CD4-positive, alpha-beta T cell treated with Interferon alpha-2 for 1 hour (primary cell): ENCODE measurements around the gene SIDT2.

Experiments used
- DNase-seq, 2 donors: peaks; one replicate each; pipeline ENCODE4 v3.0.0-alpha.2; 2020 to 2022

The SIDT2 gene

DNA sequence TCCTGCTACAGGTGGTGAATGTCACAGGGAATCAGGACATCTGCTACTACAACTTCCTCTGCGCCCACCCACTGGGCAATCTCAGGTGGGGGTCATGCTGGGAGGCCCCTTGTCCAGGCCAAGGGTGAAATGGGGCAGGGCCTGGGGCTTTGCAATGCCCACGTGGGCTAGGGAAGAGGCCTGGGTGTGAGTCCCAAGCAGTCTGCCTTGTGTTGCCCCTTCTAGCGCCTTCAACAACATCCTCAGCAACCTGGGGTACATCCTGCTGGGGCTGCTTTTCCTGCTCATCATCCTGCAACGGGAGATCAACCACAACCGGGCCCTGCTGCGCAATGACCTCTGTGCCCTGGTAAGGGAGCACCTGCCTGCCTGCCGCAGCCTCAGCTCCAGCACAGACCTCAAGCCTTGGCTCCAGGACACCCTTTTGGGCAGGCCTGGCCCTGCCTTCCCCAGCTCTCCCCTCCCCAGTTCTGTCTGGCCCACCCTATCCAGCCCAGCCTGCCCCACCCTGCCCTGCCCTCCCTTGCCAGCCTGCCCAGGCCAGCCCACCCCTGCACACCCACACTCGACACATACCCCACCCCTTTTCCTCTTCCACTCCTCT lies 11.5 kb downstream of the SIDT2 start:
- no peak for DNase-seq

DNA sequence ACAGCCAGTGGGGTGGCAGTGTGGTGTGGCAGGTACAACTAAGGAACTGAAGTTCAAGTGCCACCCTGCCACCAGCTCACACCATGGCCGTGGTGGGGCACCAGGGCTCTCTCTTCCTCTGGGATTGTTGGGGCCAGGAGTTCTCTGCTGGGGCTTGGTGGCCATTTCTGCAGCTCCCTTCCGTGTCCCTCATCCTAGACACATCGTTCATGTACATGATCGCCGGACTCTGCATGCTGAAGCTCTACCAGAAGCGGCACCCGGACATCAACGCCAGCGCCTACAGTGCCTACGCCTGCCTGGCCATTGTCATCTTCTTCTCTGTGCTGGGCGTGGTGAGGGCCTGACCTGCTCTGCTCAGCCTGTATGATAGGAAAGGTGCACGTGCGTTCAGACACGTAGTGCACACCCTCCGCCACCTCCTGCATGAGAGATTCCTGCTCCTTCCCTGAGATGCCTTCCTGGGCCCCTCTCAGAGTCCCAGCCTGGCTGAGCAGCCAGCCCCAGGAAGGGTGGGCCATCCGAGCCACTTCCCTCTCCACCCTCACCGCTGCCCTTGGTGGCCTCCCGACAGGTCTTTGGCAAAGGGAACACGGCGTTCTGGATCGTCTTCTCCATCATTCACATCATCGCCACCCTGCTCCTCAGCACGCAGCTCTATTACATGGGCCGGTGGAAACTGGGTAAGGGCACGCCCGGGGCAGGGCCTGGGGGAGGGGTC lies 13.3 kb downstream of the SIDT2 start:
- no peak for DNase-seq

DNA sequence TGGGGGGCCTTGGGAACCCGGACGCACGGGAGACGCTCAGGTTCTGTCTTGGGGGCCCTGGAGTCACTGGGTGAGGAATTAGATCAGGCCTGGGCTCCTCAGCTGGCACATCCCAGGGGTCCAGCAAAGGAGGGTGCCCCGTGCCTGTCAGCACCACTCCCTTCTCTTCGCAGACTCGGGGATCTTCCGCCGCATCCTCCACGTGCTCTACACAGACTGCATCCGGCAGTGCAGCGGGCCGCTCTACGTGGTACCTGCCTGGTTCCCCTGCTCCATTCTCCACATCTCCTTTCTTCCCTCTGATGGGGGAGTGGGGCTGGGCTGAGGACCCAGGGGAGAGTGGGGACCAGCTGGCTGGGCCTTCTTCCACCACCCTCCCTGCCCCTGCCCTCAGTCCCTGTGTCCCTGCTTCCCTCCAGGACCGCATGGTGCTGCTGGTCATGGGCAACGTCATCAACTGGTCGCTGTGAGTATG lies 13.9 kb downstream of the SIDT2 start:
- DNase-seq, result no peak

DNA sequence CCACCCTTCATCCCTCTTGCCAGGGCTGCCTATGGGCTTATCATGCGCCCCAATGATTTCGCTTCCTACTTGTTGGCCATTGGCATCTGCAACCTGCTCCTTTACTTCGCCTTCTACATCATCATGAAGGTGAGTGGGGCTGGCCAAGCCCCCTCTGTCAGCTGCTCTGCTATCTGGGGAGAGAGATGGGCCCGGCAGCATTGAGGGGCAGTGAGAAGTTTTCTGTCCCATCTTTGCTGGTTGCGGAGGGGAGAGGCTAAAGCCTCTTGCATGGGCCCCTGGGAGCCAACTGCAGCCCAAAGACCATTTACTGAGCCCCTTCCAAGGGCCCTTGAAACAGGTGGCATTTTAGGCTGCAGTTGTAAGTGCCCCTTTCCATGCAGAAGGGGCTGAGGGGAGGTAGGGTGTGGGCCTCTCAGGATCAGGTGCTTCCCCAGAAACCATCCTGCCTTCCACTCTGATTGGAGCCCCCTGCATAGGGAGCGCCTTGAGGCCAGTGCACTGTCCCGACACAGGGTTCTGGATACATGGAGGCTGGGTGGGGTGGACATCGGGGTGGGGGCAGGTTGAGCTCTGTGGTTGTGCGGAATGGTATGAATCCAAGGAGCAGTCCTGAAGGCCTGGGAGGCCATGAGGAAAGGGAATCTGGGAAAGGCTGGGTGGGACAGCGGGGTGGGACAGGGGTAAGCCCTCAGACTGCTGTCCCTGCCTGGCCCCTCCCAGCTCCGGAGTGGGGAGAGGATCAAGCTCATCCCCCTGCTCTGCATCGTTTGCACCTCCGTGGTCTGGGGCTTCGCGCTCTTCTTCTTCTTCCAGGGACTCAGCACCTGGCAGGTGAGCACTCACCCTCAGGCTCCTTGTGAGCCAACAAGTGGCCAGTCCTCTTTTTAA lies 14.8 kb downstream of the SIDT2 start:
- no peak for DNase-seq

DNA sequence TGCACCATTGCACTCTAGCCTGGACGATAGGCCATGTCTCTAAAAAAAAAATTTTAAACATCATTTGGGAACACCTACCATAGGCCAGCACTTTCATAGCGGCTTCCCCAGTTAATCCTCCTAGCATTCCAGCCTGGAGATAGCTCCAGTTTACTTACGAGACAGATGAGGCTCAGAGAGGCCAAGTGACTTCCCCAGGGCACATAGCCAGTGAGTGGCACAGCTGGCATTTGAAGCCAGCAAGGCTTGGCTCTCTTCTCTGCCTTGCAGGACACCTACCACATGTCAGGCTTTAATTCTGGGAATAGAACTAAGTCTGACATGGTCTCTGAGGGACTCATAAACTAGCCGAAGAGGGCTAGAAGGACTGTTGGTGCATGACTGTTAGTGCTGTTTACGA lies 15.7 kb downstream of the SIDT2 start:
- no peak for DNase-seq

DNA sequence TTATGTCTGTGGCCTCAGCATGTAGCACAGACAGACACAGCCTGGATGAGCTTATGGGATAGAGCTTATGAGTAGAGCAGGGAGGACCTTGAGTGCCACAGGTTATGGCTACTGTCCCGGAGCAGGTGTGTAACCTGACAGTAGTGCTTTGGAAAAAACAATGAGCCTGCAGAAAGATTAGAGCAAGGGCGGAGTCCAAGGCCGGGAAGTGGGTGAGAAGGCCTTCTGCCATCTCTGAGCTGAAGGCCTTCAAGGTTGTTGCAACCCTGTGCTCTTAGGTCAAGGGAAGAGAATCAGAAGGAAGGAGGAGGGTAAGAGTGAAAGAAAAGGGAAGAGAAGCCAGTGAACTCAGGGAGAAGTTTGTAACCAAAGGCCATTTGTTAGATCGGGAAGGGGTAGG lies 16.7 kb downstream of the SIDT2 start:
- DNase-seq, result no peak

DNA sequence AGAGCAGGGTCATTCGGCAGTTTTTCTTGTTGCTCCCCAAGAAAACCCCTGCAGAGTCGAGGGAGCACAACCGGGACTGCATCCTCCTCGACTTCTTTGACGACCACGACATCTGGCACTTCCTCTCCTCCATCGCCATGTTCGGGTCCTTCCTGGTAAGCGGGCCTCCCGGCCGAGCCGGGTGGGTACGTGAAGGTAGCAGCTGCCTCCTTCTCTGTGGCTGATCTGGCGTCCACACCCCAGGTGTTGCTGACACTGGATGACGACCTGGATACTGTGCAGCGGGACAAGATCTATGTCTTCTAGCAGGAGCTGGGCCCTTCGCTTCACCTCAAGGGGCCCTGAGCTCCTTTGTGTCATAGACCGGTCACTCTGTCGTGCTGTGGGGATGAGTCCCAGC lies 17.2 kb downstream of the SIDT2 start:
- DNase-seq, result no peak

DNA sequence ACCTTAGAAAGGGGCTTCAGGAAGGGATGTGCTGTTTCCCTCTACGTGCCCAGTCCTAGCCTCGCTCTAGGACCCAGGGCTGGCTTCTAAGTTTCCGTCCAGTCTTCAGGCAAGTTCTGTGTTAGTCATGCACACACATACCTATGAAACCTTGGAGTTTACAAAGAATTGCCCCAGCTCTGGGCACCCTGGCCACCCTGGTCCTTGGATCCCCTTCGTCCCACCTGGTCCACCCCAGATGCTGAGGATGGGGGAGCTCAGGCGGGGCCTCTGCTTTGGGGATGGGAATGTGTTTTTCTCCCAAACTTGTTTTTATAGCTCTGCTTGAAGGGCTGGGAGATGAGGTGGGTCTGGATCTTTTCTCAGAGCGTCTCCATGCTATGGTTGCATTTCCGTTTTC lies 18.5 kb downstream of the SIDT2 start:
- DNase-seq, result no peak

DNA sequence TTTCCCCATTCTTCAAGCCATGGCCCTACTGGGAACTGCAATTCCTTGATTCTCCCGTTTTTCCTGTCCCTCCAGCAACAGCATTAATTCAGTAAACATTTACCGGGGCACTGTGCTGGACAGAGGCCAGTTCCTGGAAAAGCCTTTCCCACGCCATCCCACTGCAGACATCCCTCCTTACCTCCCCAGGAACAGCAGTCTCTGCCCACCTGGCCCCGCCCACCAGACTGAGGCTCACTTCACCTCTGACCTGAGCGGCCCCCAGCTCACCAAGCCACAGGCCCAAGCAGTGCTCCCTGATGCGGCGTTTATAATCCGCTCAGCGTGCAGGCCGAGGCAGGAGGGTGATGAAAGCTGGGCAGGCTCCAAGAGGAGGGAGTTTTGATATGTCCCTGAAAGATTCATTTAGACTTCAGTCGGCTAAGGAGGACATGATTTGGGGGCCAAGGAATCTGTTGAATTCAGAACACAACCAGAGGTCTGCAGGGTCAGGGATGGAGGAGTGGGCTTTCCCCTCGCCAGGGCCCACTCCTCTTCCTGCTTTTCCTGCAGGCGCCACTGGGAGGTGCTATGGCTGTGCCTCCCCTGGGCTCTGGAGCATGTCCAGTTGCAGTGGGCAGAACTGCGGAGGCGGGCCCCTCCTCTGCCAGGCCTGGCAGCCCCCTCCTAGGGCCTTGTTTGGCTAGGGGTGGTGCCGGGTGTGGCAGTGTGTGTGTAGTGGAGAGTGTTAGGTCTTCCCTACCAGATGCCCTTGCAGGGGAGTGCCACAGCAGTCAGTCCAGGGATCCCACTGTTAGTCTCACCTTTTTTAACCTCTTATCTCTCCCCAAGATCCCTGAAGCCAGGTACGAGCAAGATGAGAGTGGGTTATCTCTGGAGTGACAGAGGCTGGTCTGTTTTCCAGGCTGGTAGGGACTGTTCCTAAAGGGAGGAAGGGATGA lies 19.2 kb downstream of the SIDT2 start:
- no peak for DNase-seq

DNA sequence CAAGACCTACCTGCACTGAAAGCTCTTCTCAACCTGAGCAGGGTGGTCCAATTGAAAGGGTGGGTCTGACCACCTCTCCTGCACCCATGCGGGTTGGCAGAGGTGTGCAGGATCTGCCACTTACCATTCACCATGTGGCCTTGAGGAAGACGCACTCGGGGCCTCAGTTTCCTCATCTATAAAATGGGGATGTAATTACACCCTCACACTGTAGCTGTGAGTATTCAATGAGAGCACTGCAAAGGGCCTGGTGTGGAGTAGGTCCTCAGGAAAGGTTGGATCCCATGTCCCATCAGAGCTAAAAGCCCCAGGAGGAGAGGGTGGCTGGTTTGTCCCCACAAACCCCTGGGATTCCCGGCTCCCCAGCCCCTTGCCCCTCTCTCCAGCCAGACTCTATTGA lies 20.1 kb downstream of the SIDT2 start:
- DNase-seq, result no peak

DNA sequence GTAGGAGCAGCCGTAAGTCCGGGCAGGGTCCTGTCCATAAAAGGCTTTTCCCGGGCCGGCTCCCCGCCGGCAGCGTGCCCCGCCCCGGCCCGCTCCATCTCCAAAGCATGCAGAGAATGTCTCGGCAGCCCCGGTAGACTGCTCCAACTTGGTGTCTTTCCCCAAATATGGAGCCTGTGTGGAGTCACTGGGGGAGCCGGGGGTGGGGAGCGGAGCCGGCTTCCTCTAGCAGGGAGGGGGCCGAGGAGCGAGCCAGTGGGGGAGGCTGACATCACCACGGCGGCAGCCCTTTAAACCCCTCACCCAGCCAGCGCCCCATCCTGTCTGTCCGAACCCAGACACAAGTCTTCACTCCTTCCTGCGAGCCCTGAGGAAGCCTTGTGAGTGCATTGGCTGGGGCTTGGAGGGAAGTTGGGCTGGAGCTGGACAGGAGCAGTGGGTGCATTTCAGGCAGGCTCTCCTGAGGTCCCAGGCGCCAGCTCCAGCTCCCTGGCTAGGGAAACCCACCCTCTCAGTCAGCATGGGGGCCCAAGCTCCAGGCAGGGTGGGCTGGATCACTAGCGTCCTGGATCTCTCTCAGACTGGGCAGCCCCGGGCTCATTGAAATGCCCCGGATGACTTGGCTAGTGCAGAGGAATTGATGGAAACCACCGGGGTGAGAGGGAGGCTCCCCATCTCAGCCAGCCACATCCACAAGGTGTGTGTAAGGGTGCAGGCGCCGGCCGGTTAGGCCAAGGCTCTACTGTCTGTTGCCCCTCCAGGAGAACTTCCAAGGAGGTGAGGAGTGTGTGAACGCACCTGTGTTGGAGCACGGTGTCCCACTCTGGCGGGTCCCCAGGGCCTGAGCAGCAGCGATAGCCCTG lies 20.7 kb downstream of the SIDT2 start, which contains the start of gene TAGLN:
TSS of gene TAGLN (plus strand) at position 318 of the 863 bp plus-strand sequence. CDS start 3,644 bp downstream, outside the sequence.
- DNase-seq, result no peak

DNA sequence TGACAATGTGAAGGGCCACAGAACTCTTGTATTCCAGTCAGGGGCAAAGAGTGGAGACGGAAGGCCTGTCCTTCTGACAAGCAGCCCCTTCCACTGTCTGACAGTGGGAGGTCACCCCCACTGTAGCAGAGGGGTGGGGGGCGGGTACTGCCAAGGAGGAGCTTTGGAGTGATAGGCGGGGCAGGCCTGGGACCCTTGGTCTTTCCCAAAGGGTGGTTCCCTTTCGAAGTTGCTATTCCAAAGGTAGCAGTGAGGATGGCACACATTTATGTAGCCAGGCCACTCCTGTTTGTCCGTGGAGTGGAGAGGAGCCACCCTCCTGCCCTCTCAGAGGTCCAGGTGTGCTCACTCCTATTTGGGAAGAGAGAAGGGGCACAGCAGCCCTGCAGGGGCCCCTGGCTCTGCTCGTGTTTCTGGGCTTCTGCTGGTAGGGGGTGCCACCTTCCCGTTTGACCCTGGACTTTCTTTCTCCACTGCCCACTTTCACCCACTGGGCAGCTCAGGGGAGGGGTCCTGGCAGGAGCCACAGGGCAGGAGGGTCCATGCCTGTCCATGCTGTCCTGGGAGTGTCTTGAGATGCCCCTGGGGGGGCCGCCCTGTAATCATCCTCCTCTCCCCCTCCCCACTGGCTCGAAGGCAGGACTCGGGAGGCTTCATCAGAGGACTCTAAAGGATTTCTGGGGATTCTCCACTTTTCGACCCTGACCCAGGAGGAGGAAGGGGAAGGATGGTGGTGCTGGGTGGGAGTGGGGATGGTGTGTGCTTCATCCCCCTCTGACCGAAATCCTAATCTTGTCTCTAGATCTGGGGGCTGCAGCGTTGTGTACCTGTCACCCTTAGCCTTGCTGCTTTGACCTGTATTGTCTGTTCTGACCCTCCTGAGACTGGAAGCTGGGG lies 21.6 kb downstream of the SIDT2 start:
- DNase-seq, result no peak

DNA sequence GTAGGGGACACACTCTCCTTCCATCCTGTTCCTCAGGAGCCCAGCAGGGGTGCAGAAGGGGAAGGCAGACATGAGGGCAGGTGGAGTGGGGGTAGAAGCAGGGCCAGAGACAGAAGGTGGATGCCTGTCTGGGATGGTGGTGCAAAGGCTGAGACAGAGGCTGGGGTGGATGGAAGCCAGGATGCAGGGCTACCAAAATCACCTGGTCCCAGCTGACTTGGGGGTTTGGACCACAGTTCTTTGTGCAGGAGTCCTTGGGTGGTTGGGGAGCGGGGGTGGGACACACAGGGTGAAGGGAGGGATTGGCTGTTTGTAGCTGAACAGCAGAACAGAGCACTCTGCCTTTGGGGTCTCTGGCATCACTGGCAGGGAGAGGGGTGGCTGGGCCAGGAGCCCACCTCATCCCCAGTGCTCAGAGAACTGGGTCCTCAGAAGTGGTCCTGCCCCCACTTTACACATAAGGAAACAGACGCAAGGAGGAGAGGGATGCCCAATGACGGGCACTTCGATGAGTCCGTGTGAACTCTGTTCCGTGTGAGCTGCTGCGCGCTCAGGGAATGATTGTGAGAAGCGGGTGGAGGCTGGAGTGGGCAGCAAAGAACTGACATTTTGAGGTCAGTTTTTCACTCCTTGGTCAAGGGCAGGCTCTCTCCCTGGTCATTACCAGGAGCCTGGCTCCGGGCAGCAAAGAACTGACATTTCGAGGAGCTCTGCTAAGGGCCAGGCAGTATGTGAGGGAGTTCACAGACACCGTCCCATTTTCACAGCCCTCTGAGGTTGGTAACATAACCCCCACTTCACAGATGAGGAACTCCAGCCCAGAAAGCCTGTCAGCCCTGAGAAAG lies 22.5 kb downstream of the SIDT2 start:
- DNase-seq, result no peak

DNA sequence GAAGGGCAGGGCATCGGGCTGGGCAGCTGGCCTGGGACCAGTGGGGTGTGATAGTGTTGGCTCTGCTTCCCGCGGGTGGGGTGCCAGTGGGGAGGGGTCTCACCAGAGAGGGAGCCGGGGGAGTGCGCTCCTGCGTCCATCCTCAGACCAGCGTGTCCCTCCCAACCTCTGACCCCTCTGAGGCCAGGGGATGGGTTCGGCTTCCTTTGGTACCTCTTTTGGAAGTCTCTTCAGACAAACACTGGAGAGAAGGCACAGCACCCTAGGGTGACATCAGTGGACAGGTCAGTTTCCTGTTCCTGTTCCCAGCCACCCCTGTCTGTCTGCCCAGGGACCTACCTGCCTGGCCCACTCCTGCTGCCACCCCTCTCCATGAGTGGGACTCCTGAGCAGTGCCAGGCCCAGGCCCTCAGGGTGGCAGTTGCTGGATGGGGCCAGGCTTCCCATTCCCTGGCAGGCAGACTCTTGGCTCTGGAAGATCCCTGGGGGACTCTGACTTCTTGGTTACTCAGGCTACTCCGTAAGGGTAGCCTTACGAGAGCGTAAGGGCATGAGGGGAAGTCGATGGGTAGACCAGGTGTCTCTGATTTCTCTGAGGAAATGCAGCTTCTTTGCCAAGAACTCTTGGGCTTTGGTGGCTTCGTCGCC lies 23.2 kb downstream of the SIDT2 start:
- no peak for DNase-seq

DNA sequence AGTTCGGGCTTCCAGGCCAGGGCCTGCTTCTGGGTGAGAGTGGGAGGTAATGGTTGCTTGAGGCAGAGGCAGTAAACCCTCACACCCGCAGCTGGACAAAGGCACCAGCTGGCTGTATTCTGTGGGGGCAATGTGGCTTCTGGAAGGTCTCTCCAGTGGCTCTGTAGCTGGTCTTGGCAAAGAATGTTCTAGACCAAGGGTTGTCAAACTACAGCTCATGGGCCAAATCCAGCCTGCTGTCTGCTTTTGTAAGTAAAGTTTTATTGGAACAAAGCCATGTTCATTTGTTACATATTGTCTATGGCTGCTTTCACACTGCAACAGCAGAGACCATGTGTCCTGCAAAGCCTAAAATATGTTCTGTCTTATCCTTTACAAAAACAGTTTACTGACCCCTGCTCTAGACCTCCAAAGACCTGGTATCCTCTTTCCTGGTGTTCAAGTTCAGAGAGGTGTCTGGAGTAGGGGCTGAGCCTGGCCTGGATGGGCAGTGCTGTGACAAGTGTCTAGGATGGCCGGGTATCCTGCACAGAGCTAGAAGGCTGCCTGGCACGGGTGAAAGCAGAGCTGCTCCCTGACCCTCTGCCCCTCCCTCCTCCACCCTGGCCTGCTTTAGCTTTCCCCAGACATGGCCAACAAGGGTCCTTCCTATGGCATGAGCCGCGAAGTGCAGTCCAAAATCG lies 24.0 kb downstream of the SIDT2 start:
- no peak for DNase-seq

DNA sequence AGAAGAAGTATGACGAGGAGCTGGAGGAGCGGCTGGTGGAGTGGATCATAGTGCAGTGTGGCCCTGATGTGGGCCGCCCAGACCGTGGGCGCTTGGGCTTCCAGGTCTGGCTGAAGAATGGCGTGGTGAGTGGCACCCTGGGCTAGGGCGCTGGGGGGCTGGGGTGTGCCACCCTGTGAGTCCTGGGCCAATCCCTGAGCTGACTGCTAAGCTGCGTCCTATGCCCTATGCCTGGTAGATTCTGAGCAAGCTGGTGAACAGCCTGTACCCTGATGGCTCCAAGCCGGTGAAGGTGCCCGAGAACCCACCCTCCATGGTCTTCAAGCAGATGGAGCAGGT lies 24.5 kb downstream of the SIDT2 start:
- DNase-seq, result no peak

DNA sequence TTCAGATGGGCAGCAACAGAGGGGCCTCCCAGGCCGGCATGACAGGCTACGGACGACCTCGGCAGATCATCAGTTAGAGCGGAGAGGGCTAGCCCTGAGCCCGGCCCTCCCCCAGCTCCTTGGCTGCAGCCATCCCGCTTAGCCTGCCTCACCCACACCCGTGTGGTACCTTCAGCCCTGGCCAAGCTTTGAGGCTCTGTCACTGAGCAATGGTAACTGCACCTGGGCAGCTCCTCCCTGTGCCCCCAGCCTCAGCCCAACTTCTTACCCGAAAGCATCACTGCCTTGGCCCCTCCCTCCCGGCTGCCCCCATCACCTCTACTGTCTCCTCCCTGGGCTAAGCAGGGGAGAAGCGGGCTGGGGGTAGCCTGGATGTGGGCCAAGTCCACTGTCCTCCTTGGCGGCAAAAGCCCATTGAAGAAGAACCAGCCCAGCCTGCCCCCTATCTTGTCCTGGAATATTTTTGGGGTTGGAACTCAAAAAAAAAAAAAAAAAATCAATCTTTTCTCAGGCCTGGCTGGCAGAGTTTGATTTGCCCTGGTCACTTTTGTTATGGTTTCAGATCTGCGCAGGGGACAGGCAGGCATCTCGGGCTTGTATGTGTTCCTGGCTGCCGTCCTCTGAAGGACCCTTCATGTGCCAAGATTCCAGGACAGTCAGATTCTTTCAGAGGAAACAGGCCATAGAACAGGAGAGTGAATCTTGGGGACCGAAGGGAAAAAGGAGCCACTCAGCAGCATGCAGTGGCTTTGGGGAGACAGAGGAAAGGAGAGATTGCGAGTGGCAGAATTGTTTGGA lies 25.9 kb downstream of the SIDT2 start:
- DNase-seq, result no peak
